ENCODE measurements around the gene CCDC93. TPM values are rescaled to one million over a fixed set of nuclear protein-coding genes. Genes with fewer than 3 reads are reported as not detected.
"Not testable (repeated sequence)": the region's sequence is repeated elsewhere in the genome, so short reads cannot be mapped to it uniquely, and the experiment has no call there.

The CCDC93 gene
- total RNA-seq, 6 experiments from 2014 or later: 13.4 to 17.2 (median 14.4) TPM

- Mint-ChIP-seq H3K4me3 (no peak overlapping the region), H3K9me3 (no peaks in the 10 kb centered on the region), H3K4me1 (ENCODE audit: low read depth) (no peaks in the 10 kb centered on the region), H3K27ac (no peak overlapping the region), H3K36me3 (ENCODE audit: low read depth) (peaks cover 52% of the 10 kb centered on the region), H3K27me3 (ENCODE audit: insufficient read depth) (no peaks in the 10 kb centered on the region)
- no peak for DNase-seq
- TF ChIP-seq CTCF (IDR thresholded peaks at IDR 0.05): no peak
Observed at GRCh38 chr2:117931266-117931665, 82.6 kb downstream of the CCDC93 start.

GRCh38 chr2:117930775-117931174 lies 83.1 kb downstream of the CCDC93 start:
- H3K4me3 Mint-ChIP-seq: no peak overlapping the region
- no peaks in the 10 kb centered on the region for H3K27me3 Mint-ChIP-seq (ENCODE audit: insufficient read depth)
- no peak overlapping the region for H3K27ac Mint-ChIP-seq

GRCh38 chr2:117923471-117923870 lies 90.4 kb downstream of the CCDC93 start:
- H3K4me3 Mint-ChIP-seq; H3K9me3 Mint-ChIP-seq; DNase-seq; H3K27me3 Mint-ChIP-seq (ENCODE audit: insufficient read depth); H3K27ac Mint-ChIP-seq; H3K4me1 Mint-ChIP-seq (ENCODE audit: low read depth): not testable (repeated sequence)
- H3K36me3 Mint-ChIP-seq (ENCODE audit: low read depth): peaks cover 54% of the 10 kb centered on the region

More at GRCh38 chr2:117930775-117931174, 83.1 kb downstream of the CCDC93 start:
- no peaks in the 10 kb centered on the region for H3K9me3 Mint-ChIP-seq
- H3K4me1 Mint-ChIP-seq (ENCODE audit: low read depth): no peaks in the 10 kb centered on the region
- no peak for TF ChIP-seq CTCF (IDR thresholded peaks at IDR 0.05)
- peaks cover 55% of the 10 kb centered on the region for H3K36me3 Mint-ChIP-seq (ENCODE audit: low read depth)
- no peak for DNase-seq

- no peak overlapping the region for H3K4me3 Mint-ChIP-seq
- TF ChIP-seq CTCF (IDR thresholded peaks at IDR 0.05): no peak
- no peaks in the 10 kb centered on the region for H3K4me1 Mint-ChIP-seq (ENCODE audit: low read depth)
- peaks cover 2% of the 10 kb centered on the region; the same call in 1 of the 2 replicates for H3K27me3 Mint-ChIP-seq (ENCODE audit: insufficient read depth)
- no peaks in the 10 kb centered on the region for H3K9me3 Mint-ChIP-seq
- H3K27ac Mint-ChIP-seq: no peak overlapping the region
- DNase-seq: no peak
- H3K36me3 Mint-ChIP-seq (ENCODE audit: low read depth): peaks cover 39% of the 10 kb centered on the region
Observed at GRCh38 chr2:117921520-117921919, 92.3 kb downstream of the CCDC93 start.

- no peak overlapping the region for H3K27ac Mint-ChIP-seq
- no peak for TF ChIP-seq CTCF (IDR thresholded peaks at IDR 0.05)
- H3K9me3 Mint-ChIP-seq: no peaks in the 10 kb centered on the region
- DNase-seq: no peak
- peaks cover 25% of the 10 kb centered on the region for H3K36me3 Mint-ChIP-seq (ENCODE audit: low read depth)
- no peaks in the 10 kb centered on the region for H3K4me1 Mint-ChIP-seq (ENCODE audit: low read depth)
- no peak overlapping the region for H3K4me3 Mint-ChIP-seq
- peaks cover 2% of the 10 kb centered on the region; the same call in 1 of the 2 replicates for H3K27me3 Mint-ChIP-seq (ENCODE audit: insufficient read depth)
Observed at GRCh38 chr2:117918608-117919007, 95.3 kb downstream of the CCDC93 start.

- Mint-ChIP-seq H3K27me3 (ENCODE audit: insufficient read depth) (peaks cover 2% of the 10 kb centered on the region; the same call in 1 of the 2 replicates), H3K4me3 (no peak overlapping the region), H3K9me3 (no peaks in the 10 kb centered on the region), H3K36me3 (ENCODE audit: low read depth) (peaks cover 21% of the 10 kb centered on the region), H3K27ac (no peak overlapping the region), H3K4me1 (ENCODE audit: low read depth) (no peaks in the 10 kb centered on the region)
- TF ChIP-seq CTCF (IDR thresholded peaks at IDR 0.05): peak; percentile 72
- peak; percentile 23 for DNase-seq
Observed at GRCh38 chr2:117917223-117917917, 96.5 kb downstream of the CCDC93 start.

Data from HFFc6 (cell line).